SKM-1 treated with dmso at 0.1 percent for 144 hours (cell line): Measurements from ENCODE around the gene B4GAT1.
"Not testable (repeated sequence)": the region's sequence is repeated elsewhere in the genome, so short reads cannot be mapped to it uniquely, and the experiment has no call there.

Source experiments
- DNase-seq: peaks from one replicate; lab custom pipeline; 2025; ENCODE audit not compliant: unreplicated experiment; lab: John Stamatoyannopoulos, UW

Gene B4GAT1

DNA sequence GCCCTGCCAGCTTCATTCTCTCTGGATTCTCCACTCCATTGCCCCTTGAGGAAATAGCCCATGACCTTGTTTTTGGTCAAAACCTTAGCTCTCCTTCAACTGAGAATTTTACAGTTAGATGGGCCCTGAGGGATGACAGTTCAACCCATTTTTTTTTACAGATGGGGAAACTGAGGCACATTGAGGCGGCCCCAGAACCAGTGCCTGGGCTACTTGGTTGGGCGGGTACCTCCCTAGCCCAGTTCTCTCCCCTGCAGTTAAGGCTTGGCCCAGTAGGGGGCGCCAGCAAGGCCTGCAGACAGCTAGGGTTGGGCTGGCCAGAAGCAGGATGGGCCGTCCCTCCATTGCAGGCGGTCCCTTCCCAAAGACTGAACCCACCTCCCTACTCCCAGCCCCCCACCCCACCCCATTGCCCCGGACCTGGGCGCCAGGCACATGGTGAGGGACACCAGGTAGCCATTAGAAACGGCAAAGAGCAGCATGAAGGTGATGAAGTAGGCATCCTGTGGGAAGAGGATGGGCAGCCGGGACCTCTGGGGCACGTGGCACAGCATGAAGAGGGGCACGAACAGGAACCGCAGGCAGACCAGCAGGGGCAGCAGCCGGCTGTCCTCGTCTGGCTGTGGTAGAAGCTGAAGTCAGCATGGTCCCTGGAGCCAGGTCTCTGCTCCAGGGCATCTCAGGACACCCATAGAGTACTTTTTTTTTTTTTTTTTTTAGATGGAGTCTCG, 16.5 kb upstream of the B4GAT1 start:
- no peak for DNase-seq

- no peak for DNase-seq
These were observed 15.8 kb upstream of the B4GAT1 start for GRCh38 chr11:66363187-66363601.

- no peak for DNase-seq
These were observed 15.2 kb upstream of the B4GAT1 start for GRCh38 chr11:66362481-66363147.

DNA sequence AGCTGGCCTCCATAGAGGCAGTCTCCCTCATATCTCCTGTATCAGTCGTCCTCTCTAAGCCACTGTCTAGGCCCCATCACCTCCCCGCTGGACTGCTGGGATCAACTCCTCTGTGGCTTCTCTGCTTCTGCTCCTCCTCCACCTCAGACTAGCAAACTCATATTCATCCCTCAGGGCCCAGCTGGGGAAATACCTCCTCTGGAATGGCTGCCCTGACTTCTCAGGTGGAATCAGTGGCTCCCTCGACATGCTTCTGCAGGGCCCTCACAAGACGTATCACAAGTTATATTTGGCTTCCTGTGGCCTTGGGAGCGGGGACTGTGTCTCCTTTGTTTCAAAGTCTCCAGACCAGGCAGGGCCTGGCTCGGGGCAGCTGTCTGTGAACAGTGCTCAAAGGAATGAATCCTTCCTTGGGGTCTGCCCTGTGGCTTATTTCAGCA, 14.1 kb upstream of the B4GAT1 start:
- DNase-seq: no peak

DNA sequence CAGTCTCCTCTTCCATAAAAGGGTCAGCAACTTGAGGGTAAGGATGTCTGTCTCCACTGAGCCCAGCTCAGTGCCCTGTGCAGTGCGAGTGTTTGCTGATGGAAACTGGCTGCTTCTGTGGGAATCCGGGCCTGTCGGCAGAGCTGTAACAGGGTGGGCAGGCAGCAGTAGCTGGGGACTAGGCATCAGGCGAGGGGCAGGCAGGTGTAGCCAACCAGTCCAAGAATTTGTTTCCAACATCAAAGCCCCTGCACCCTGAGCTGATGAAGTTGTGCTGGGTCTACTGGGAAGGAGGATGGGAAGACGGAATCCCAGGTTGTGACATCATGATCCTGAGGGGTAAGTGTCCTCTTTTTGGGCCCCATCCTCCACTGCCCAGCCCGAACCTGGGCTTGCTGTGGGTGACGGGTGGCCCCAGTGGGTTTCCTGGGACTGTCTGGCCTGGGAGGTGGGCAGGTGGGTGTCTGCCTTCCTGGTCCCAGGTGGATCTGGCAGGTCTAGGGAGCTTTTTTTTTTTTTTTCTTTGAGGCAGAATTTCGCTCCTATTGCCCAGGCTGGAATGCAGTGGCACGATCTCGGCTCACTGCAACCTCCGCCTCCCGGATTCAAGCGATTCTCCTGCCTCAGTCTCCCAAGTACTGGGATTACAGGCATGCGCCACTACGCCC, 13.1 kb upstream of the B4GAT1 start:
- DNase-seq: no peak

- no peak for DNase-seq
These were observed 12.2 kb upstream of the B4GAT1 start for GRCh38 chr11:66359662-66360087.

GRCh38 chr11:66350560-66351235, 3.3 kb upstream of the B4GAT1 start:
- not testable (repeated sequence) for DNase-seq

- DNase-seq: no peak
These were observed 1.6 kb upstream of the B4GAT1 start for GRCh38 chr11:66349084-66349386.

GRCh38 chr11:66346476-66347424, 679 bp downstream of the B4GAT1 start:
- no peak for DNase-seq

GRCh38 chr11:66345316-66345649, 2.1 kb downstream of the B4GAT1 start:
- DNase-seq: no peak

- peak; percentile 78 for DNase-seq
These were observed 2.7 kb downstream of the B4GAT1 start, which contains the start of gene BRMS1 for GRCh38 chr11:66344550-66345315. TSS of gene BRMS1 (minus strand) at chr11:66345104. CDS start at chr11:66342234, 2,870 bp downstream.

DNA sequence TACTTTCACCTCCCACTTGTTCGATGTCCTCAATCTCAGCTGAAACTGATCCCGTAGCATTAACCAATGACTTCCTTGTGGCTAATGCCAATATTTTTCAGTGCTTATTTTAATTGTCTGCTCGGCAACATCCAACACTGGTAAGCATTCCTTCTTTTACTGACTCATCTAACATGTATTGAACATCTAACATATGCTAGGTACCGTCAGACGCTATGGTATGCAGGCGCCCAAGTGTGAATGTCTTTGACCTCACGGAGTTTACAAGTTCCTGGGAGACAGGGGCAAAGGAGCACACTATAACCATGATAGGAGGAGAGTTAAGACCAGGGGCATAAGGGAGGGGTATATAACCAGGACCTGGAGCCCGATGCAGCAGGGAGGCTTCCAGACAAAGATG, 4.3 kb downstream of the B4GAT1 start:
- DNase-seq: no peak

- no peak for DNase-seq
These were observed 5.8 kb downstream of the B4GAT1 start for GRCh38 chr11:66341502-66342126.

DNA sequence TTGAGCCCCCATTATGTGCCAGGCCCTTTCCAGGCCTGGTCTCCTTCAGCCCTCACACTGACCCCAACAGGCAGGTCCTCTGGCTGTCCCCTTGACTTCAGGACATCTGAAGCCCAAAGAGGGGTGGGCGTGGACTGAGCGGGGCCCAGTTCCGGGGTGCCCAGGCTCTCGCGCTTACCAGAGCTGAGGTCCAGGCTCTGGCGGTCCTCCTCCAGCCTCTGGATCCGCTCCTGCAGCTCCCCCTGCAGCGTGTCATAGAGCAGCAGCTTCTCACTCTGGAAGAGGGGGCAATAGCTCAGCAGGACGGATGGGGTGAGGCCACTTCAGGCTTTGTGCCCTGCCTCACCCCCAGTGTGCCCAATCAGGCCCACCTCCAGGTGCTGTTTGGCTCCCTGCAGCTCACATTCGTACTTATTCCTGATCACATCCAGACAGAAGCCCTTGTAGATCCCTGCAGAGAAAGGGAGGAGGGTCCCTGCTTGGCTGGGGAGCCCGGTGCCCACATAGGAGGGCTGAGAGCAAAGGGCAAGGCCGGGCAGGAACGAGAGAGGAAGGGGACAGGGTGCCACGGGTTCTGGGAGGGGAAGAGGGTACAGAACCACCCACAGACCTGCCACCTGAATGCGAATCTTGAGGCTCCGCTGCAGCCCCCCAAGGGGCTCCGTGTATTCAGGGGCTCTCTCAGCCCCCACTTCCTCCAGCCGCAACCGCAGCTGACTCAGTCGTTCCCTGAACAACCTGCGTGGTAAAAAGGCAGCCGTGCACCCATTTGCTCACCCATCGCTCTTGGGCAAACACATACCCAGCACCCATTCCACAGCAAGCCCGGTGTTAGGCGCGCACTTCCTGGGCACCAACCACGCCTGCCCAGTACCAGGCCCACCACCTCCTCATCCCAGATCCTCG, 6.6 kb downstream of the B4GAT1 start:
- DNase-seq: no peak

GRCh38 chr11:66339686-66340483, 7.5 kb downstream of the B4GAT1 start:
- DNase-seq: no peak

- no peak for DNase-seq
These were observed 8.2 kb downstream of the B4GAT1 start for GRCh38 chr11:66339162-66339675.
